Body of pancreas (tissue), 4 donors: ENCODE results near the gene POT1. TPM values are rescaled to one million over a fixed set of nuclear protein-coding genes. Genes with fewer than 3 reads are reported as not detected.

Experiments used
- ATAC-seq: fragments of 150-250 bp; one replicate; pipeline ENCODE4 v1.9.1; 2016
- DNase-seq, 4 donors: peaks; one replicate each; pipeline ENCODE4 v3.0.0-alpha.2; 2019
- H3K27ac ChIP-seq, 4 donors: fragments of 200-600 bp; sonication (generic); 1 replicate in 3 of 4; 2 replicates in 1 of 4; pipeline versions ENCODE4 v1.5.1 to v1.6.1; 2016 to 2019; ENCODE audit warnings: mild to moderate bottlenecking in 1 of 4, mixed read lengths in 1 of 4, moderate library complexity in 1 of 4
- H3K27me3 ChIP-seq, 2 donors: fragments of 200-600 bp; sonication (generic); one replicate each; pipeline ENCODE4 v1.6.0; 2016; ENCODE audit warnings: mild to moderate bottlenecking in 1 of 2
- H3K36me3 ChIP-seq, 2 donors: fragments of 200-600 bp; sonication (generic); replicated peaks in 1 of 2; 2 replicates each; pipeline ENCODE4 v1.5.1; 2016; ENCODE audit warnings: low read depth in 2 of 2; ENCODE audit not compliant: insufficient read depth in 1 of 2
- H3K4me1 ChIP-seq: fragments of 200-600 bp; sonication (generic); one replicate; pipeline ENCODE4 v1.6.0; 2016
- H3K4me3 ChIP-seq, 2 donors: fragments of 200-600 bp; sonication (generic); 1 replicate in 1 of 2; 2 replicates in 1 of 2; pipeline ENCODE4 v1.5.1; 2016 to 2019
- H3K9me3 ChIP-seq, 3 donors: fragments of 200-600 bp; sonication (generic); 1 replicate in 2 of 3; 2 replicates in 1 of 3; pipeline ENCODE4 v1.5.1; 2016
- CTCF ChIP-seq, 7 experiments: fragments of 450-650 bp in 4 of 7; fragments of 200-600 bp in 3 of 7; sonication (generic) in 3 of 7; IDR thresholded peaks; one replicate each; pipeline ENCODE4 v1.5.1; 2016 to 2019; ENCODE audit warnings: antibody characterized with exemption in 7 of 7
- POLR2A ChIP-seq, 3 donors: fragments of 450-650 bp; IDR thresholded peaks; one replicate each; pipeline ENCODE4 v1.6.1; 2016; ENCODE audit warnings: antibody characterized with exemption in 3 of 3, mild to moderate bottlenecking in 2 of 3
- WGBS, 2 donors: methylation state at CpG; one replicate each; pipeline ENCODE4 v1.1.5; 2017; 5-methylcytosine and 5-hydroxymethylcytosine counted together
- intact Hi-C: fragments of 100-400 bp; cut with DNase I; formaldehyde crosslinking; loops from one replicate; pipeline ENCODE4 v1.15.1; 2023
- total RNA-seq, 2 donors: library from RNA; depleted of rRNA; stranded (reverse); fragments of >200 nt; gene quantifications; one replicate each; pipeline ENCODE4 v1.1.0, GENCODE V29; 2016

Gene POT1
- total RNA-seq, 2 donors from 2014 or later, result 3.3 to 5.4 TPM

- DNase-seq (no peak), ATAC-seq (no peak)
- no peak for TF ChIP-seq POLR2A (IDR thresholded peaks at IDR 0.05)
Measured at GRCh38 chr7:124792696-124793095, 136.9 kb downstream of the POT1 start.

GRCh38 chr7:124792002-124792401 is 137.6 kb downstream of the POT1 start:
- Histone ChIP-seq H3K27me3 (no peaks in the 10 kb centered on the region), H3K27ac (no peak overlapping the region), H3K4me3 (no peak overlapping the region), H3K9me3 (no peaks in the 10 kb centered on the region), H3K36me3 (no peaks in the 10 kb centered on the region), H3K4me1 (no peaks in the 10 kb centered on the region)
- DNase-seq (no peak), ATAC-seq (no peak)
- no peak for TF ChIP-seq CTCF (IDR thresholded peaks at IDR 0.05)
- TF ChIP-seq POLR2A (IDR thresholded peaks at IDR 0.05), result no peak
- intact Hi-C loops, result no loop called here

More at GRCh38 chr7:124792696-124793095, 136.9 kb downstream of the POT1 start:
- intact Hi-C loops, result no loop called here
- Histone ChIP-seq H3K4me1 (no peaks in the 10 kb centered on the region), H3K9me3 (no peaks in the 10 kb centered on the region), H3K4me3 (no peak overlapping the region), H3K36me3 (no peaks in the 10 kb centered on the region), H3K27me3 (no peaks in the 10 kb centered on the region), H3K27ac (no peak overlapping the region)
- 74 to 75% methylated on average over 3 of the region's 3 CpGs for WGBS, 2 donors

- no peaks in the 10 kb centered on the region for H3K36me3 ChIP-seq
- TF ChIP-seq POLR2A (IDR thresholded peaks at IDR 0.05) (no peak), CTCF (IDR thresholded peaks at IDR 0.05) (no peak)
- no peak for DNase-seq
- H3K4me3 ChIP-seq, result no peak overlapping the region
- H3K27me3 ChIP-seq, result no peaks in the 10 kb centered on the region
- no peak for ATAC-seq
- no peaks in the 10 kb centered on the region for H3K9me3 ChIP-seq
- intact Hi-C loops, result no loop called here
- H3K27ac ChIP-seq, result no peak overlapping the region
- no peaks in the 10 kb centered on the region for H3K4me1 ChIP-seq
- WGBS, 2 donors, result 57 to 68% methylated on average over 4 of the region's 4 CpGs
Measured at GRCh38 chr7:124791426-124791825, 138.2 kb downstream of the POT1 start.

GRCh38 chr7:124790645-124791044 is 139.0 kb downstream of the POT1 start:
- ATAC-seq, result no peak
- no peak overlapping the region for H3K27ac ChIP-seq
- no peak overlapping the region for H3K4me3 ChIP-seq
- no peaks in the 10 kb centered on the region for H3K4me1 ChIP-seq
- intact Hi-C loops, result no loop called here
- 53 to 54% methylated on average over 6 of the region's 6 CpGs for WGBS, 2 donors
- H3K27me3 ChIP-seq, result no peaks in the 10 kb centered on the region
- TF ChIP-seq POLR2A (IDR thresholded peaks at IDR 0.05), result no peak
- no peaks in the 10 kb centered on the region for H3K36me3 ChIP-seq
- no peak for DNase-seq
- H3K9me3 ChIP-seq, result no peaks in the 10 kb centered on the region

GRCh38 chr7:124785994-124786393 is 143.6 kb downstream of the POT1 start:
- Histone ChIP-seq H3K9me3 (no peaks in the 10 kb centered on the region), H3K36me3 (no peaks in the 10 kb centered on the region), H3K4me1 (no peaks in the 10 kb centered on the region), H3K27ac (no peak overlapping the region), H3K27me3 (no peaks in the 10 kb centered on the region), H3K4me3 (no peak overlapping the region)
- WGBS, 2 donors, result 67 to 76% methylated on average over 6 of the region's 6 CpGs
- TF ChIP-seq POLR2A (IDR thresholded peaks at IDR 0.05) (no peak), CTCF (IDR thresholded peaks at IDR 0.05) (no peak)
- DNase-seq (no peak), ATAC-seq (no peak)
- intact Hi-C loops, result loop anchor here (10.0 kb wide), 1 partner anchor 611 kb away; no protein-coding TSS in a partner anchor
